Loucy (cell line): ENCODE results near the gene SRCIN1.

Experiments
- H2AFZ ChIP-seq: fragments of 200-600 bp; sonication (generic); 2 replicates; pipeline ENCODE4 v1.6.0; 2016; ENCODE audit warnings: antibody characterized with exemption, mild to moderate bottlenecking, low read length, moderate library complexity
- H3F3A ChIP-seq: fragments of 200-600 bp; 2 replicates; pipeline ENCODE4 v1.6.0; 2016; ENCODE audit warnings: antibody characterized with exemption, low read depth, mild to moderate bottlenecking
- H3K27me3 ChIP-seq: fragments of 200-600 bp; sonication (generic); 2 replicates; pipeline ENCODE4 v1.6.1; 2014; ENCODE audit warnings: low read length, mild to moderate bottlenecking; ENCODE audit not compliant: insufficient read depth, poor library complexity, severe bottlenecking
- H3K36me3 ChIP-seq: fragments of 200-600 bp; sonication (generic); 2 replicates; pipeline ENCODE4 v1.6.1; 2016; ENCODE audit warnings: low read length; ENCODE audit not compliant: insufficient read depth
- H3K4me1 ChIP-seq: fragments of 200-600 bp; sonication (generic); 2 replicates; pipeline ENCODE4 v1.5.1; 2014; ENCODE audit warnings: low read length, mild to moderate bottlenecking; ENCODE audit not compliant: insufficient read depth, poor library complexity, severe bottlenecking
- H3K4me2 ChIP-seq: fragments of 200-600 bp; sonication (generic); 2 replicates; pipeline ENCODE4 v1.6.0; 2014; ENCODE audit warnings: antibody characterized with exemption, low read length, low read depth, mild to moderate bottlenecking; ENCODE audit not compliant: poor library complexity, severe bottlenecking
- H3K4me3 ChIP-seq: fragments of 200-600 bp; sonication (generic); 2 replicates; pipeline ENCODE4 v1.5.1; 2014; ENCODE audit warnings: low read length, mild to moderate bottlenecking, mixed read lengths; ENCODE audit not compliant: poor library complexity, severe bottlenecking
- H3K79me2 ChIP-seq: fragments of 200-600 bp; sonication (generic); 2 replicates; pipeline ENCODE4 v1.6.1; 2014; ENCODE audit warnings: low read length; ENCODE audit not compliant: insufficient read depth
- H3K9ac ChIP-seq: fragments of 200-600 bp; sonication (generic); 2 replicates; pipeline ENCODE4 v1.6.0; 2014; ENCODE audit warnings: mild to moderate bottlenecking, low read depth, low read length, moderate library complexity; ENCODE audit not compliant: poor library complexity, severe bottlenecking
- H3K9me2 ChIP-seq: fragments of 200-600 bp; sonication (generic); replicated peaks from 2 replicates; pipeline ENCODE4 v1.6.1; 2016; ENCODE audit warnings: low read depth, low read length, mixed read lengths
- H3K9me3 ChIP-seq: fragments of 200-600 bp; sonication (generic); 2 replicates; pipeline ENCODE4 v1.6.1; 2014; ENCODE audit warnings: mild to moderate bottlenecking, antibody characterized with exemption, low read length, low read depth; ENCODE audit not compliant: insufficient read depth
- H4K20me1 ChIP-seq: fragments of 200-600 bp; sonication (generic); 2 replicates; pipeline ENCODE4 v1.6.0; 2014; ENCODE audit warnings: antibody characterized with exemption, low read length, mild to moderate bottlenecking; ENCODE audit not compliant: insufficient read depth, poor library complexity, severe bottlenecking
- EZH2phosphoT487 ChIP-seq: fragments of 200-600 bp; IDR thresholded peaks from 2 replicates; pipeline ENCODE4 v1.6.1; 2018; ENCODE audit warnings: antibody characterized with exemption, mild to moderate bottlenecking, moderate library complexity, borderline replicate concordance
- TF ChIP-seq, protein P1 (sequence below): fragments of 200-600 bp; sonication (generic); conservative IDR thresholded peaks from 2 replicates; pipeline ENCODE4 v1.5.1; 2014; ENCODE audit warnings: mild to moderate bottlenecking, antibody characterized with exemption, low read length

Gene SRCIN1

GRCh38 chr17:38578229-38579082 is 27.3 kb downstream of the SRCIN1 start:
- Histone ChIP-seq H3F3A (no peaks in the 10 kb centered on the region), H3K36me3 (no peaks in the 10 kb centered on the region), H3K4me1 (no peaks in the 10 kb centered on the region), H4K20me1 (no peaks in the 10 kb centered on the region), H3K4me2 (no peak overlapping the region), H3K27me3 (peaks cover 6% of the 10 kb centered on the region), H3K79me2 (no peaks in the 10 kb centered on the region), H3K9me3 (no peaks in the 10 kb centered on the region), H2AFZ (no peak overlapping the region), H3K9me2 (no peaks in the 10 kb centered on the region), H3K9ac (no peak overlapping the region), H3K4me3 (no peak overlapping the region)
- TF ChIP-seq, protein P1, sequence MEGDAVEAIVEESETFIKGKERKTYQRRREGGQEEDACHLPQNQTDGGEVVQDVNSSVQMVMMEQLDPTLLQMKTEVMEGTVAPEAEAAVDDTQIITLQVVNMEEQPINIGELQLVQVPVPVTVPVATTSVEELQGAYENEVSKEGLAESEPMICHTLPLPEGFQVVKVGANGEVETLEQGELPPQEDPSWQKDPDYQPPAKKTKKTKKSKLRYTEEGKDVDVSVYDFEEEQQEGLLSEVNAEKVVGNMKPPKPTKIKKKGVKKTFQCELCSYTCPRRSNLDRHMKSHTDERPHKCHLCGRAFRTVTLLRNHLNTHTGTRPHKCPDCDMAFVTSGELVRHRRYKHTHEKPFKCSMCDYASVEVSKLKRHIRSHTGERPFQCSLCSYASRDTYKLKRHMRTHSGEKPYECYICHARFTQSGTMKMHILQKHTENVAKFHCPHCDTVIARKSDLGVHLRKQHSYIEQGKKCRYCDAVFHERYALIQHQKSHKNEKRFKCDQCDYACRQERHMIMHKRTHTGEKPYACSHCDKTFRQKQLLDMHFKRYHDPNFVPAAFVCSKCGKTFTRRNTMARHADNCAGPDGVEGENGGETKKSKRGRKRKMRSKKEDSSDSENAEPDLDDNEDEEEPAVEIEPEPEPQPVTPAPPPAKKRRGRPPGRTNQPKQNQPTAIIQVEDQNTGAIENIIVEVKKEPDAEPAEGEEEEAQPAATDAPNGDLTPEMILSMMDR, result no peak
- TF ChIP-seq EZH2phosphoT487, result no peak

DNA sequence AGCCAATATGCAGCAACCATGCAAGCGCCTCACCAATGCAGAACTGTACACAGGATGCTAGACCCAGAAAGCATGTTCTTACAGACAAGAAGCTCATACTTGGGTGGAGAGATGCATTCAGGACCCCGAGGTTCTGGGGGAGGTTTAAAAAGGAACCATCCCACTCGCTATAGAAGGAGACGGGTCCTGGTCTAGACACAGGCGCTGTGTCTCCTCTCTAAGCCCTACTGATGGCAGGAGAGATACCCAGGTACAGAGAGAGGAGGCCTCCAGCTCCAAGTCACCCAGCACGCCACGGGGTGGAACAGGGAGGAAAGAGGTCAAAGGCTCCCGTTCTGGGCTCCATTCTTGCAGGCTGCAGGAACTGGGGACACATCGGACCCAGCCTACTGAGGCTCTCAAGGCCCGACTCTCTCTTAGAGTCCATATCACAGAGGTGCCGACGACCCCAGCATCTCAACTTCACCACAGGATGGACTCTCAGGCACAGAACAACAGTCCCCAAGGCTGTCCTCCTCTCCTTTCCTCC is 28.0 kb downstream of the SRCIN1 start:
- Histone ChIP-seq H4K20me1 (no peaks in the 10 kb centered on the region), H3K4me2 (no peak overlapping the region), H3K4me1 (peaks cover 4% of the 10 kb centered on the region), H3K9me2 (no peaks in the 10 kb centered on the region), H3K79me2 (no peaks in the 10 kb centered on the region), H3K27me3 (peaks cover 14% of the 10 kb centered on the region), H3F3A (no peaks in the 10 kb centered on the region), H3K36me3 (no peaks in the 10 kb centered on the region), H3K4me3 (no peak overlapping the region), H2AFZ (no peak overlapping the region), H3K9ac (no peak overlapping the region), H3K9me3 (no peaks in the 10 kb centered on the region)
- TF ChIP-seq, protein P1, result no peak
- no peak for TF ChIP-seq EZH2phosphoT487

GRCh38 chr17:38577244-38577643 is 28.5 kb downstream of the SRCIN1 start:
- Histone ChIP-seq H3K9me3 (no peaks in the 10 kb centered on the region), H3K9ac (no peak overlapping the region), H2AFZ (no peak overlapping the region), H3K36me3 (no peaks in the 10 kb centered on the region), H3K9me2 (no peaks in the 10 kb centered on the region), H4K20me1 (no peaks in the 10 kb centered on the region), H3K4me3 (no peak overlapping the region), H3F3A (no peaks in the 10 kb centered on the region), H3K4me1 (peaks cover 4% of the 10 kb centered on the region), H3K79me2 (no peaks in the 10 kb centered on the region), H3K4me2 (no peak overlapping the region), H3K27me3 (peaks cover 14% of the 10 kb centered on the region)
- TF ChIP-seq, protein P1, result no peak
- TF ChIP-seq EZH2phosphoT487, result no peak
